GM13976 (cell line): ENCODE results near the gene TRIM65.

Experiments used
- DNase-seq: peaks from one replicate; pipeline ENCODE4 v3.0.0; 2012; ENCODE audit warnings: low spot score
- CTCF ChIP-seq: IDR thresholded peaks from 2 replicates; pipeline ENCODE4 v1.5.1; 2012; ENCODE audit warnings: borderline replicate concordance, mild to moderate bottlenecking; ENCODE audit not compliant: insufficient read depth; ENCODE audit errors: extremely low read depth, missing control alignments, control extremely low read depth
- in situ Hi-C: fragments of 300-500 bp; cut with MboI; formaldehyde crosslinking; loops from one replicate; pipeline ENCODE4 v1.12.0; 2022; ENCODE audit warnings: low sequenced_read_pairs, mixed read lengths, inconsistent platforms; ENCODE audit not compliant: unreplicated experiment

Gene TRIM65

GRCh38 chr17:75919611-75920010 is 22.9 kb upstream of the TRIM65 start:
- in situ Hi-C loops: loop anchor here (25.0 kb wide), 1 partner anchor 368 kb away; no protein-coding TSS in a partner anchor
- no peak for DNase-seq
- TF ChIP-seq CTCF: no peak

DNA sequence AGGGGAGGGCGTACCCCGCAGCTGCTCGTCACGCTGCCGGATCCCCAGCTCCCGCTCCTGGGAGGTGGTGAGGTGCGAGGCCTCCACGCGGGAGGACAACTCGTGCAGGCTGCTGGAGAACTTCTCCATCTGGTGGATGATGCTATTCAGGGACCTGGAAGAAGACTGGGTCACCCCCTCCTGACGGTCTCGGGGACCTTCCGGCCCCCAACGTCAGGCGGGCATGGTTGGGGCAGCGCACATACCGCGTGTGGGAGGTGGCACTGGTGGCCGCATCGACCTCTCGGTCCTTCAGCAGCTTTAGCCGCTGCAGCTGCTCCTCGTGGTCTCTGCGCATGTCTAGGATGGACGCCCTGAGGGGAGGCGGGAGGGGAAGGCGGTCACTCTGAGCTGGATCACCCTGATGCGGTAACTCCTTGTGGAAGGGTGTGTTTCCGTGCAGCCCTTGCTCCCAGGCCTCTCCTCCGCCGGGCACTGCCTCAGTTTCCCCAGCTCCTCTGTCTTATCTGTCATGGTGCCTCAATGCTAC is 21.2 kb upstream of the TRIM65 start:
- no peak for TF ChIP-seq CTCF
- no peak for DNase-seq
- in situ Hi-C loops: loop anchor here (25.0 kb wide), 1 partner anchor 369 kb away; no protein-coding TSS in a partner anchor

GRCh38 chr17:75917141-75917916 is 20.6 kb upstream of the TRIM65 start:
- in situ Hi-C loops: loop anchor here (25.0 kb wide), 1 partner anchor 370 kb away; no protein-coding TSS in a partner anchor
- DNase-seq: no peak
- no peak for TF ChIP-seq CTCF

GRCh38 chr17:75915268-75915667 is 18.5 kb upstream of the TRIM65 start:
- DNase-seq: no peak
- in situ Hi-C loops: loop anchor here (25.0 kb wide), 1 partner anchor 372 kb away; no protein-coding TSS in a partner anchor
- TF ChIP-seq CTCF: no peak

- DNase-seq: no peak
- TF ChIP-seq CTCF: no peak
- in situ Hi-C loops: loop anchor here (5.0 to 25.0 kb wide), 2 partner anchors 98 to 373 kb away; no protein-coding TSS in a partner anchor
Observed at GRCh38 chr17:75914643-75915267, 18.0 kb upstream of the TRIM65 start.

DNA sequence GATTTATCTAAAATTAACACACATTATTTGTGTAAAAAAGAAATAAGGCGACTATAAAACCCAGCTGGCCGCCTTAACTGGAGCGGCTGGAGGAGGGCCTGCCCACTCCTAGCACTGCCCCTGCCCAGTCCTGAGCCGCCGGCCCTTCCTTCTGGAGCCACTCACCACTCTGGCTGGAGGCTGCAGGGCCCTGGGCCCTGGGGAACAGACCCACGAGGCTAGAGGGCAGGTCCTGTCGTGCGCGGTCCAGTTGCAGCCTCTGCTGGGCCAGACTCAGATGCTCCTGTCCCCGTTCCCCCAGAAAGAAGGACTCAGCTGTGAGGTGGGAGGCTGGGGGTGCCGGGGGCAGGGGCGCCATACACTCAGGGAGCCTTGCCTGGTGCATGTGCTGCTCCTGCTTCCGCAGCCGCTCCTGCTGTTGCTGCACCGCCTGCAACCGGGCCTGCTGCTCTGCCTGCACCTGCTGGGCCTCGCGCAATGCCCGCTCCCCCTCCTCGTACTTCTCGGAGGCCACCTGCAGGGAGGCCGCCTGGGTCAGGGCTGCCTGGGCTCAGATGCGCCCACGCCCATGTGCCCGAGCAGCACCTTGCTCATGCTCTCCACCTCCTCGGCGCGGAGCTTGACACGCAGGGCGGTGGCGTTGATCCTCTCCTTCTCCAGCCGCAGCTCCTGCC is 16.9 kb upstream of the TRIM65 start:
- in situ Hi-C loops: loop anchor here (5.0 to 25.0 kb wide), 2 partner anchors 99 to 374 kb away; no protein-coding TSS in a partner anchor
- no peak for DNase-seq
- no peak for TF ChIP-seq CTCF
